Ovary (tissue), 9 donors: ENCODE results near the gene NFIA. TPM values are rescaled to one million over a fixed set of nuclear protein-coding genes. Genes with fewer than 3 reads are reported as not detected.

ENCODE experiments used
- DNase-seq, 5 donors: peaks; one replicate each; pipeline ENCODE4 v3.0.0-alpha.2; 2019 to 2020
- H3K27ac ChIP-seq, 2 donors: fragments of 200-600 bp; one replicate each; pipeline versions ENCODE4 v1.5.1 to v1.8.0; 2019 to 2022
- H3K27me3 ChIP-seq: fragments of 200-600 bp; one replicate; pipeline ENCODE4 v1.8.0; 2022
- H3K36me3 ChIP-seq: fragments of 200-600 bp; sonication (generic); one replicate; pipeline ENCODE4 v1.5.1; 2019
- H3K4me1 ChIP-seq: one replicate; pipeline ENCODE4 v1.8.1; 2013; ENCODE audit warnings: mild to moderate bottlenecking, moderate library complexity; ENCODE audit not compliant: insufficient read depth
- H3K4me3 ChIP-seq: fragments of 200-600 bp; sonication (generic); one replicate; pipeline ENCODE4 v1.5.1; 2017
- H3K9me3 ChIP-seq, 2 donors: fragments of 200-600 bp in 1 of 2; sonication (generic) in 1 of 2; one replicate each; pipeline versions ENCODE4 v1.5.1 to v1.8.1; 2013 to 2019; ENCODE audit warnings: mild to moderate bottlenecking in 1 of 2, moderate library complexity in 1 of 2
- EP300 ChIP-seq: sonication (generic); formaldehyde crosslinking; IDR thresholded peaks from one replicate; pipeline ENCODE4 v1.6.1; 2017; ENCODE audit warnings: antibody characterized with exemption
- POLR2A ChIP-seq: fragments of 450-650 bp; IDR thresholded peaks from one replicate; pipeline ENCODE4 v1.6.1; 2017; ENCODE audit warnings: antibody characterized with exemption, mild to moderate bottlenecking, moderate library complexity
- WGBS, 3 donors: extraction: QIAGEN DNeasy Blood & Tissue Kit in 1 of 3; methylation state at CpG; one replicate each; pipeline versions ENCODE4 v1.1.5 to v1.1.7; 2013 to 2017; 5-methylcytosine and 5-hydroxymethylcytosine counted together
- intact Hi-C, 4 donors: fragments of 100-400 bp; cut with DNase I; formaldehyde crosslinking; loops; one replicate each; pipeline versions ENCODE4 v1.11.0 to v1.15.1; 2022 to 2023
- polyA plus RNA-seq, 2 donors: library from polyadenylated mRNA; stranded (reverse); fragments of 200-250 nt in 1 of 2; fragments of 350-450 nt in 1 of 2; fragmentation: Illumina TruSeq in 1 of 2; extraction: RNeasy Lipid Tissue Mini Kit (QIAGEN cat#74804) in 1 of 2; gene quantifications; one replicate each; pipeline ENCODE4 v1.2.3, GENCODE V29; 2013 to 2014
- total RNA-seq, 7 donors: library from RNA; depleted of rRNA in 2 of 7; stranded (reverse); fragments of >200 nt in 2 of 7; fragmentation: NEBNext Ultra II Directional in 3 of 7; extraction: Animal tissue kit (Norgen Biotek cat#: 25700) in 3 of 7; gene quantifications; one replicate each; pipeline versions ENCODE4 v1.1.0 to v1.2.4, GENCODE V29; 2016 to 2023
- TF ChIP-seq, protein P1 (sequence below), 3 donors: fragments of 450-650 bp in 2 of 3; fragments of 200-600 bp in 1 of 3; IDR thresholded peaks; one replicate each; pipeline versions ENCODE4 v1.5.1 to v1.8.0; 2016 to 2022; ENCODE audit warnings: antibody characterized with exemption in 3 of 3, mild to moderate bottlenecking in 1 of 3
- donor health status: DM: no; HTN: no; CAD: no; lungs with moderate emphysema.
- donor health status: DM: no; HTN: no; CAD: no.
- donor health status: Bipolar disorder and iron deficiency.
- donor health status: DM: yes; HTN: yes; CAD: no.
- donor health status: DM: no; HTN: no; CAD: no.
- donor health status: DM: yes; HTN: yes; CAD: no.

Gene NFIA
- total and polyA plus RNA-seq, 9 donors, result 11.8 to 115 (median 80.9) TPM

DNA sequence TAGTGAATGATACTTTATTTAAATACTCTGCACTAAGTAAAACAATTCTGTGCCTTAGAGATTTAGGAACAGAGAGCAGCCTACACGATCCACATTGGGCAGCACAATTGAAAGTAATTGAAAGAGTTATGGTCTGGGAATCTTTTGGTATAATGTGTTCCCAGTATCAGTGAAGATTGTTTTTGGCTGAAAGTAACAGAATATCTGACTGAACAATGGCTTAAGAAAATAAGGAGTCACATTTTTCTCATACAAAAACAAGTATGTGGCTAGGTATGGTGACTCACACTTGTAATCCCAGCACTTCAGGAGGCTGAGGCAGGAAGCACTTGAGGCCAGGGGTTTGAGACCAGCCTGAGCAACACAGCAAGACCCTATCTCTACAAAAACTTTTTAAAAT is 306.2 kb downstream of the NFIA start:
- Histone ChIP-seq H3K27ac (no peak overlapping the region), H3K27me3 (no peaks in the 10 kb centered on the region), H3K9me3 (no peaks in the 10 kb centered on the region), H3K4me1 (no peaks in the 10 kb centered on the region), H3K4me3 (no peak overlapping the region), H3K36me3 (no peaks in the 10 kb centered on the region)
- DNase-seq, result no peak
- 34 to 86% (median 83%) methylated on average over 1 of the region's 1 CpG for WGBS, 3 donors
- TF ChIP-seq EP300, result no peak
- no peak for TF ChIP-seq POLR2A
- TF ChIP-seq, protein P1, sequence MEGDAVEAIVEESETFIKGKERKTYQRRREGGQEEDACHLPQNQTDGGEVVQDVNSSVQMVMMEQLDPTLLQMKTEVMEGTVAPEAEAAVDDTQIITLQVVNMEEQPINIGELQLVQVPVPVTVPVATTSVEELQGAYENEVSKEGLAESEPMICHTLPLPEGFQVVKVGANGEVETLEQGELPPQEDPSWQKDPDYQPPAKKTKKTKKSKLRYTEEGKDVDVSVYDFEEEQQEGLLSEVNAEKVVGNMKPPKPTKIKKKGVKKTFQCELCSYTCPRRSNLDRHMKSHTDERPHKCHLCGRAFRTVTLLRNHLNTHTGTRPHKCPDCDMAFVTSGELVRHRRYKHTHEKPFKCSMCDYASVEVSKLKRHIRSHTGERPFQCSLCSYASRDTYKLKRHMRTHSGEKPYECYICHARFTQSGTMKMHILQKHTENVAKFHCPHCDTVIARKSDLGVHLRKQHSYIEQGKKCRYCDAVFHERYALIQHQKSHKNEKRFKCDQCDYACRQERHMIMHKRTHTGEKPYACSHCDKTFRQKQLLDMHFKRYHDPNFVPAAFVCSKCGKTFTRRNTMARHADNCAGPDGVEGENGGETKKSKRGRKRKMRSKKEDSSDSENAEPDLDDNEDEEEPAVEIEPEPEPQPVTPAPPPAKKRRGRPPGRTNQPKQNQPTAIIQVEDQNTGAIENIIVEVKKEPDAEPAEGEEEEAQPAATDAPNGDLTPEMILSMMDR (IDR thresholded peaks at IDR 0.05), result no peak
- intact Hi-C loops, result no loop called here

DNA sequence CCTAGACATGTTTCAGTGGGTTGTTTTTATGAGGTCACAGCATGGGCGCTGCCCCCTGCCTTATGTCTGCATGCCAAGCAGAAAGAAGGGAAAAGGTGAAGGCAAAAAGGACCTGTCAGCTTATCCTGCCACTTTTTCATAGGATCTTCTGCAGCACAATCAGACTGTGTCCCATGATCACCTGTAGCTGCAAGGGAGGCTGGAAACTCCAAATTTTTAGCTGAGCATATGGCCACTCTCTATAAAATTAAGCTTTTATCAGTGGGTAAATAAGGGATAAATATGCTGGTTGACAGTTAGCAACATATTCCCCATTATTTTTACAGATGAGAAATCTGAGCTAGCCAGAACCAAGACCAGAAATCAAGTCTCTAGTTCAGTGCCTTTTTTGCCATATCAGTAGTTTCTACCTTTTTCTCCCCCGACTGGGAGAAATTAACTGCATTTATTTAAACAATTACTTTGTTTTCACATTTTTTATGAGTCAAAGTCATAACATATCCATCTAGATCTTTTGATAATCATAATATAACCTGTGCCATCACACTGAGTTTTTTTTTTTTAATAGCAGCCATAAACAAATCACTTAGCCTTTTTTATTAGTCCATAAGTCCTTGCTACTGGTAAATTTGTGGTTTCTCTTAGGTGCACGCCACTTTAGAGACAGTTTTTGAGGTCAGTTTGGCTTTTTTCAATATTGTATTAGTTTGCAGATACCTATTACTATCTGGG is 307.0 kb downstream of the NFIA start:
- Histone ChIP-seq H3K36me3 (no peaks in the 10 kb centered on the region), H3K4me3 (no peak overlapping the region), H3K4me1 (no peaks in the 10 kb centered on the region), H3K9me3 (no peaks in the 10 kb centered on the region), H3K27me3 (no peaks in the 10 kb centered on the region), H3K27ac (no peak overlapping the region)
- DNase-seq, result no peak
- intact Hi-C loops, result no loop called here
- TF ChIP-seq, protein P1 (IDR thresholded peaks at IDR 0.05), result no peak
- TF ChIP-seq EP300 (no peak), POLR2A (no peak)
- 83 to 97% (median 95%) methylated on average over 3 of the region's 3 CpGs for WGBS, 3 donors

DNA sequence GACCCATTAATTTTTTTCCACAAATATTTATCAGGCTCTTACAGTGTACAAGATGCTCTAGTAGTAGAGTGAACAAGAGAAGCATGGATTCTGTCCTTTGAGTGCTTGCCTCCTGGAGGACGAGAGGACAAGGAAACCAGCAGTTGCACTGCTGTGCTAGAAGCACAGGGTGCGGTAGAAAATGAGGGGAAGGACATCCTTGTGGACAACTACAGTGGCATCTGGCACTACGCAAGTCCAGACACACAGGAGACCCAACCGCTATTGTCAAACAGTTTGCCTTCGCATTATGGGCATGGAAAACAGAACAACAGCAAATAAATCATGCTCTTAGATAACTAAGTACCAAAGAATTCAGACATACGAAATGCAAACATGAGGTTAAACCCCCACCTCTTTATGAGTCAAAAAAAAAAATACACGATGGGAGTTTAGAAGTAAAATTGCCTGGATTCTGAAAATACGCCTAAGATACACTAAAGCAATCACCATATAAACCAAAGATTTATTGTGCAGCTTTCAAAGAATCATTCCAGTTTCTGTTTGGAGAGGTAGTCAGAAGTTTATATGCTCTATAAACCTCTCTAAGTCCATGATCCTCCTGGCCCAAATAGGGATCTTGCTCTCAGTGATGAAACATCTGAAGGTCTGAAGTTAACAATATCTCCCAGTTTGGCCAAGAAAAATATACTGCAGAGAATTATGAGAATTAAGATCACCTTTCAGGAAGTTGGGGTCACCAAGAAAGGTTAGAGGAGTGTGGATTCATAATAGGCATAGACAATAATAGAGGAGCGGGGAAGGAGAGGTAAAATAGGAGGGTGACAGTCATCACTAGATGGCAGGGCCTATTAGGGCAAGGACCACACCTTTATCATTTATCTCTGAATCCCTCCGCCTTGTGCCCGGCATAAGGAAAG is 307.8 kb downstream of the NFIA start:
- Histone ChIP-seq H3K4me3 (no peak overlapping the region), H3K9me3 (no peaks in the 10 kb centered on the region), H3K36me3 (no peaks in the 10 kb centered on the region), H3K4me1 (no peaks in the 10 kb centered on the region), H3K27me3 (no peaks in the 10 kb centered on the region), H3K27ac (no peak overlapping the region)
- no peak for TF ChIP-seq EP300
- TF ChIP-seq, protein P1 (IDR thresholded peaks at IDR 0.05), result no peak
- TF ChIP-seq POLR2A, result no peak
- intact Hi-C loops, result no loop called here
- DNase-seq, result no peak
- WGBS, 3 donors, result 85 to 87% (median 85%) methylated on average over 11 of the region's 11 CpGs

DNA sequence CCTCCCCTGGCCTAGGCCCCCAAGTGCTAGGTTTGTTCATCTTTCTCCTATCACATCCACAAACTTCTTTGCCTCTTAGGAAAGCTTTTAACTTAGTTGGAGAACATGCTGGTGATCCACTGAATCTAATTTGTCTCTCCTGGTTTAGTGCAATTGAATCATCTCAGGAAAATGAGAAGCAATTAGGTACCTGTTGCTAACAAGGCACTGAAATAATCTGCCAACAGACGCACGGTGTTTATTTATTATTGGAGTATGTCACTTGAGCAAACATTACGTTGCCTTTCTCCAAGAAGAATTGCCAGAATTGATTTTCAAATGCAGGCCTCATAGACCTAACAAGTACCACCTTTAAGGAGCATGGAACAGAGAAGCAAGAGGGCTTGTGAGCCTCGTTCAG is 309.4 kb downstream of the NFIA start:
- Histone ChIP-seq H3K27me3 (no peaks in the 10 kb centered on the region), H3K4me3 (no peak overlapping the region), H3K4me1 (no peaks in the 10 kb centered on the region), H3K36me3 (no peaks in the 10 kb centered on the region), H3K9me3 (no peaks in the 10 kb centered on the region), H3K27ac (no peak overlapping the region)
- 87 to 91% (median 90%) methylated on average over 4 of the region's 4 CpGs for WGBS, 3 donors
- DNase-seq, result no peak
- intact Hi-C loops, result no loop called here
- TF ChIP-seq, protein P1 (IDR thresholded peaks at IDR 0.05), result no peak
- TF ChIP-seq EP300, result no peak
- no peak for TF ChIP-seq POLR2A
